B cell (primary cell): Measurements from ENCODE around the gene FEZF2. TPM values are rescaled to one million over a fixed set of nuclear protein-coding genes. Genes with fewer than 3 reads are reported as not detected.

Experiments used
- ATAC-seq: fragments of 200-7000 bp; cut with Tn5 transposase; one replicate; pipeline ENCODE4 v1.10.0; 2021; ENCODE audit warnings: low read depth, mild to moderate bottlenecking, moderate number of reproducible peaks, moderate library complexity
- CTCF ChIA-PET: fragments of 350-600 bp; sonication (Branson Sonifier 250); formaldehyde crosslinking; loops from one replicate; lab custom pipeline; 2021; ENCODE audit warnings: antibody characterized with exemption, inconsistent platforms; lab: Charles Lee
- POLR2A ChIA-PET: fragments of 350-600 bp; sonication (Branson Sonifier 250); formaldehyde crosslinking; loops from one replicate; lab custom pipeline; 2021; ENCODE audit warnings: antibody characterized with exemption; lab: Charles Lee
- DNase-seq: peaks from one replicate; pipeline ENCODE4 v3.0.0; 2013
- H2AFZ ChIP-seq: 2 replicates; pipeline ENCODE4 v1.6.1; 2012; ENCODE audit warnings: mild to moderate bottlenecking, low read depth, low read length; ENCODE audit not compliant: insufficient read depth, poor library complexity, severe bottlenecking
- H3K27ac ChIP-seq, 2 donors: 1 replicate in 1 of 2; 2 replicates in 1 of 2; pipeline ENCODE4 v1.5.1; 2012 to 2013; ENCODE audit warnings: low read length in 2 of 2, mild to moderate bottlenecking in 2 of 2, moderate library complexity in 1 of 2
- H3K27me3 ChIP-seq, 4 experiments: fragments of 200-600 bp in 1 of 4; sonication (generic) in 1 of 4; replicated peaks in 1 of 4; 1 replicate in 2 of 4; 2 replicates in 2 of 4; pipeline versions ENCODE4 v1.6.1 to v1.7.0; 2013 to 2016; ENCODE audit warnings: low read length in 3 of 4, mild to moderate bottlenecking in 2 of 4, mixed read lengths in 1 of 4, moderate library complexity in 1 of 4; ENCODE audit not compliant: insufficient read depth in 4 of 4, control insufficient read depth in 3 of 4; ENCODE audit errors: control extremely low read depth in 1 of 4
- H3K36me3 ChIP-seq, 2 experiments: replicated peaks in 1 of 2; 1 replicate in 1 of 2; 2 replicates in 1 of 2; pipeline versions ENCODE4 v1.6.1 to v1.7.1; 2013; ENCODE audit warnings: low read length in 1 of 2; ENCODE audit not compliant: insufficient read depth in 2 of 2, control insufficient read depth in 1 of 2; ENCODE audit errors: control extremely low read depth in 1 of 2, extremely low read depth in 1 of 2
- H3K4me1 ChIP-seq, 2 donors: fragments of 200-600 bp in 1 of 2; sonication (generic) in 1 of 2; 1 replicate in 1 of 2; 2 replicates in 1 of 2; pipeline versions ENCODE4 v1.5.1 to v1.6.1; 2013 to 2017; ENCODE audit warnings: low read length in 2 of 2; ENCODE audit not compliant: control insufficient read depth in 2 of 2, insufficient read depth in 2 of 2
- H3K4me2 ChIP-seq: replicated peaks from 2 replicates; pipeline ENCODE3; 2012; ENCODE audit warnings: mild to moderate bottlenecking, low read depth, low read length; ENCODE audit not compliant: poor library complexity, severe bottlenecking
- H3K4me3 ChIP-seq, 5 experiments: fragments of 200-600 bp in 1 of 5; sonication (generic) in 1 of 5; 1 replicate in 3 of 5; 2 replicates in 2 of 5; pipeline versions ENCODE4 v1.5.1 to v1.7.0; 2011 to 2016; ENCODE audit warnings: low read length in 4 of 5, mild to moderate bottlenecking in 4 of 5, low read depth in 2 of 5, control low read depth in 1 of 5, moderate library complexity in 1 of 5; ENCODE audit not compliant: insufficient read depth in 1 of 5; ENCODE audit errors: control extremely low read depth in 1 of 5, extremely low read depth in 1 of 5
- H3K79me2 ChIP-seq: fragments of 200-600 bp; sonication (generic); one replicate; pipeline ENCODE4 v1.6.0; 2016; ENCODE audit warnings: low read length; ENCODE audit not compliant: control insufficient read depth, insufficient read depth
- H3K9ac ChIP-seq: fragments of 200-600 bp; sonication (generic); 2 replicates; pipeline ENCODE4 v1.6.1; 2017; ENCODE audit warnings: mild to moderate bottlenecking, low read length, moderate library complexity
- H3K9me3 ChIP-seq, 3 donors: one replicate each; pipeline versions ENCODE4 v1.6.1 to v1.7.1; 2013; ENCODE audit warnings: low read length in 2 of 3; ENCODE audit not compliant: control insufficient read depth in 2 of 3, insufficient read depth in 1 of 3; ENCODE audit errors: control extremely low read depth in 1 of 3
- H4K20me1 ChIP-seq: 2 replicates; pipeline ENCODE4 v1.6.0; 2012; ENCODE audit warnings: mild to moderate bottlenecking, low read length; ENCODE audit not compliant: insufficient read depth, control insufficient read depth, poor library complexity, severe bottlenecking
- H3K27ac Mint-ChIP-seq: one replicate; pipeline ENCODE4 v1.8.0; 2021; ENCODE audit warnings: mixed read lengths
- H3K27me3 Mint-ChIP-seq: one replicate; pipeline ENCODE4 v1.8.0; 2021; ENCODE audit warnings: mixed read lengths
- H3K4me1 Mint-ChIP-seq: one replicate; pipeline ENCODE4 v1.8.0; 2021; ENCODE audit warnings: mixed read lengths
- H3K4me3 Mint-ChIP-seq: one replicate; pipeline ENCODE4 v1.8.0; 2021; ENCODE audit warnings: mixed read lengths
- H3K9me3 Mint-ChIP-seq: one replicate; pipeline ENCODE4 v1.8.0; 2022; ENCODE audit warnings: mixed read lengths; ENCODE audit not compliant: insufficient read depth
- CTCF ChIP-seq: fragments of 200-600 bp; IDR thresholded peaks from one replicate; pipeline ENCODE4 v1.8.0; 2022; ENCODE audit warnings: antibody characterized with exemption, mild to moderate bottlenecking
- EZH2 ChIP-seq: IDR thresholded peaks from 2 replicates; pipeline ENCODE4 v1.6.1; 2012; ENCODE audit warnings: borderline replicate concordance, low read depth, mild to moderate bottlenecking, moderate library complexity, low read length; ENCODE audit not compliant: insufficient read depth, poor library complexity, severe bottlenecking
- WGBS: methylation state at CpG from one replicate; pipeline ENCODE4 v1.1.5; 2013; ENCODE audit warnings: missing lambda C conversion rate; ENCODE audit not compliant: insufficient coverage; 5-methylcytosine and 5-hydroxymethylcytosine counted together
- intact Hi-C: fragments of 100-400 bp; cut with micrococcal nuclease; formaldehyde crosslinking; loops from one replicate; pipeline ENCODE4 v1.10.0; 2022
- polyA plus RNA-seq: library from polyadenylated mRNA; depleted of rRNA; stranded (reverse); fragments of >200 nt; gene quantifications from 2 replicates; pipeline ENCODE4 v1.2.3, GENCODE V29; 2012
- total RNA-seq, 2 donors: library from RNA; stranded (reverse); fragments of 120-200 nt in 1 of 2; gene quantifications; 1 replicate in 1 of 2; 2 replicates in 1 of 2; pipeline versions ENCODE4 v1.2.3 to v1.2.4, GENCODE V29; 2013 to 2022

The FEZF2 gene
- total and polyA plus RNA-seq, 2 donors (not counting 1 experiment from before 2014, with no cell fraction given) = not detected

- POLR2A ChIA-PET = no interaction called here
- no peak overlapping the region for H3K27ac Mint-ChIP-seq
- H3K4me1 Mint-ChIP-seq = no peaks in the 10 kb centered on the region
These were observed 31.8 kb upstream of the FEZF2 start for GRCh38 chr3:62405135-62405534.

DNA sequence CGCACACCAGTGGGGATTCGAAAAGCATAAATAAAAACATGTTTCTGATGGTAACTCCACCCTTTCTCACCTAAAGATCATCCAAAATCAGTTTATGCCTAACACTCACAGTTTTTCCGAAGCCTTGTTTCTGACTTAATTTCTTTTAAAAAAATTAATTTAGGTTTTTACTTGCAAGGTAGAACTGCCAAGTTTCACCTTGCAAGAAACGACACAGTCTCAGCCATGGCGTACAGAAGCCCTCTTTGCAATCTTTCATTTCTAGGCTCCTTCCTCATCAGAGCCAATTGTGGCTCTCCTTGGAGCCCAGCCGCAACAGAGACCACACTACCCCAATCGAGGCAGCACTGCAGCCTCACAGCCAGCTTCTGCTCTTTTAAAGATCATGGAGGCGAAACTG is 31.0 kb upstream of the FEZF2 start:
- H3K4me2 ChIP-seq = no peak overlapping the region
- TF ChIP-seq CTCF = no peak
- no peak for TF ChIP-seq EZH2
- no peaks in the 10 kb centered on the region for H3K36me3 ChIP-seq
- no peaks in the 10 kb centered on the region for H4K20me1 ChIP-seq
- ChIA-PET POLR2A (no interaction called here), CTCF (no interaction called here)
- WGBS = 90% methylated on average over 5 of the region's 8 CpGs
- H3K9me3 ChIP-seq = no peaks in the 10 kb centered on the region
- H3K27me3 ChIP-seq = no peaks in the 10 kb centered on the region
- H3K4me3 ChIP-seq = no peak overlapping the region
- DNase-seq (no peak), ATAC-seq (no peak)
- H3K27ac ChIP-seq = no peak overlapping the region
- Mint-ChIP-seq H3K27ac (no peak overlapping the region), H3K9me3 (no peaks in the 10 kb centered on the region), H3K27me3 (peaks cover 4% of the 10 kb centered on the region), H3K4me1 (no peaks in the 10 kb centered on the region), H3K4me3 (no peak overlapping the region)
- intact Hi-C loops = no loop called here
- H3K9ac ChIP-seq = no peak overlapping the region
- H3K4me1 ChIP-seq = no peaks in the 10 kb centered on the region
- H3K79me2 ChIP-seq = no peaks in the 10 kb centered on the region
- H2AFZ ChIP-seq = no peak overlapping the region

More at GRCh38 chr3:62405135-62405534, 31.8 kb upstream of the FEZF2 start:
- Histone ChIP-seq H4K20me1 (no peaks in the 10 kb centered on the region), H3K36me3 (no peaks in the 10 kb centered on the region), H3K79me2 (no peaks in the 10 kb centered on the region), H3K4me3 (no peak overlapping the region), H3K4me2 (no peak overlapping the region), H3K9ac (no peak overlapping the region), H2AFZ (no peak overlapping the region), H3K4me1 (no peaks in the 10 kb centered on the region), H3K27ac (no peak overlapping the region), H3K9me3 (no peaks in the 10 kb centered on the region), H3K27me3 (no peaks in the 10 kb centered on the region)
- TF ChIP-seq CTCF (no peak), EZH2 (no peak)
- intact Hi-C loops = no loop called here
- DNase-seq = no peak
- CTCF ChIA-PET = no interaction called here
- WGBS = 100% methylated on average over 3 of the region's 6 CpGs
- H3K9me3 Mint-ChIP-seq = no peaks in the 10 kb centered on the region
- no peak overlapping the region for H3K4me3 Mint-ChIP-seq
- ATAC-seq = no peak
- H3K27me3 Mint-ChIP-seq = peaks cover 4% of the 10 kb centered on the region
